Measurements from ENCODE around the gene CASKIN1. TPM values are rescaled to one million over a fixed set of nuclear protein-coding genes. Genes with fewer than 3 reads are reported as not detected.

Gene CASKIN1
- total RNA-seq, 2 experiments from 2014 or later, result 0.09 TPM; not detected in 1

DNA sequence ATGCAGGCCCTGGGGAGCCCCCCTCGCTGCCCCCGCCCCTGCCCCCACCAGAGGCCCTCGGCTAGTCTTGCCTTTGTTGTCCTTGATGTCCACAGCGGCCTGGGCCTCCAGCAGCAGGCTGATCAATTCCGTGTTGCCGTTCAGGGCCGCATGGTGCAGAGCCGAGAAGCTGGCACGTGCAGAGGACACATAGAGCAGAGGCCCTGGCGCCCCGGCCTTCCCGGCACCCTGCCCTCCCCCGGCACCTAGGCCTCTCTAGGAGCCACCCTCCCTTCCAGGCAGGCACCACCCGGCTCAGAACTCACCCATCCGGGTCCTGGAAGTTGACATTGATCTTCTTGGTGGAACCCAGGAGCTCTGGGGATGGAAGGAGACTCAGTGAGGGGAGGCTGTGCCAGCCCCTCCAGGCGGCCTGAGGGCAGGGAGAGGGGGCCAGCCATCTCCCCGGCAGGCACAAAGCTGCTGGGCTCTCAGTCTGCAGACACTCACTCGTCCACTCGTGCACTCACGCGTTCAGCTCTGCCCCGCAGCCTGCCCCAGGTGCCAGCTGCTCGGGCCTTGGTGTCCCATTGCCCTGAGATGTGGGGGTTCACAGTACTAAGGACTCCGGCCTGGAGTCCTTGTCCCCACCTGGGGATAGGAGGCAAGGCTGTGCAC, 6.3 kb downstream of the CASKIN1 start:
- H3K4me1 Mint-ChIP-seq, result no peaks in the 10 kb centered on the region
- ATAC-seq (no peak), DNase-seq (no peak)
- no peaks in the 10 kb centered on the region for H3K36me3 Mint-ChIP-seq
- no peaks in the 10 kb centered on the region for H3K9me3 Mint-ChIP-seq (ENCODE audit: low read depth)
- H3K27me3 Mint-ChIP-seq, result peaks cover 11% of the 10 kb centered on the region
- H3K27ac Mint-ChIP-seq, result no peak overlapping the region
- H3K4me3 Mint-ChIP-seq, result no peak overlapping the region
- CTCF ChIA-PET, result no interaction called here

GRCh38 chr16:2189252-2189893, 7.0 kb downstream of the CASKIN1 start:
- Mint-ChIP-seq H3K27me3 (peaks cover 4% of the 10 kb centered on the region), H3K36me3 (no peaks in the 10 kb centered on the region), H3K4me1 (no peaks in the 10 kb centered on the region), H3K9me3 (ENCODE audit: low read depth) (no peaks in the 10 kb centered on the region), H3K27ac (no peak overlapping the region), H3K4me3 (no peak overlapping the region)
- CTCF ChIA-PET, result no interaction called here
- DNase-seq (no peak), ATAC-seq (no peak)

DNA sequence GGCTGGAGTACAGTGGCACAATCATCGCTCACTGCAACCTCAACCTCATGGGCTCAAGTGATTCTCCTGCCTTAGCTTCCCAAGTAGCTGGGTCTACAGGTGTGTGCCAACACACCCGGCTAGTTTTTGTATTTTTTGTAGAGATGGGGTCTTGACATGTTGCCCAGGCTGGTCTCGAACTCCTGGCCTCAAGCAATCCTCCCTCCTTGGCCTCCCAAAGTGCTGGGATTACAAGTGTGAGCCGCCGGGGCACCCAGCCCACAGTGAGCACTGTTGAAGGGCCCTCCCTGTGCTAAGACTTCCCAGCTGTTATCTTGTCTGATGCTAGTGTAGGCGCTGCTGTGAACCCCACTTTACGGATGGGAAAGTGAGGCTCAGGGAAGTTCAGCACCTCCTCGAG, 8.0 kb downstream of the CASKIN1 start:
- DNase-seq, result no peak
- CTCF ChIA-PET, result no interaction called here
- Mint-ChIP-seq H3K36me3 (no peaks in the 10 kb centered on the region), H3K27ac (no peak overlapping the region), H3K4me3 (no peak overlapping the region), H3K27me3 (no peaks in the 10 kb centered on the region), H3K4me1 (no peaks in the 10 kb centered on the region), H3K9me3 (ENCODE audit: low read depth) (no peaks in the 10 kb centered on the region)
- ATAC-seq, result no peak

GRCh38 chr16:2187212-2187611, 9.2 kb downstream of the CASKIN1 start:
- Mint-ChIP-seq H3K9me3 (ENCODE audit: low read depth) (no peaks in the 10 kb centered on the region), H3K27ac (no peak overlapping the region), H3K4me3 (no peak overlapping the region), H3K4me1 (no peaks in the 10 kb centered on the region), H3K36me3 (no peaks in the 10 kb centered on the region), H3K27me3 (no peaks in the 10 kb centered on the region)
- CTCF ChIA-PET, result no interaction called here
- DNase-seq (no peak), ATAC-seq (no peak)

GRCh38 chr16:2186505-2186904, 9.9 kb downstream of the CASKIN1 start:
- Mint-ChIP-seq H3K27me3 (no peaks in the 10 kb centered on the region), H3K4me3 (no peak overlapping the region), H3K36me3 (no peaks in the 10 kb centered on the region), H3K4me1 (no peaks in the 10 kb centered on the region), H3K9me3 (ENCODE audit: low read depth) (no peaks in the 10 kb centered on the region), H3K27ac (no peak overlapping the region)
- DNase-seq (no peak), ATAC-seq (no peak)
- CTCF ChIA-PET, result no interaction called here

DNA sequence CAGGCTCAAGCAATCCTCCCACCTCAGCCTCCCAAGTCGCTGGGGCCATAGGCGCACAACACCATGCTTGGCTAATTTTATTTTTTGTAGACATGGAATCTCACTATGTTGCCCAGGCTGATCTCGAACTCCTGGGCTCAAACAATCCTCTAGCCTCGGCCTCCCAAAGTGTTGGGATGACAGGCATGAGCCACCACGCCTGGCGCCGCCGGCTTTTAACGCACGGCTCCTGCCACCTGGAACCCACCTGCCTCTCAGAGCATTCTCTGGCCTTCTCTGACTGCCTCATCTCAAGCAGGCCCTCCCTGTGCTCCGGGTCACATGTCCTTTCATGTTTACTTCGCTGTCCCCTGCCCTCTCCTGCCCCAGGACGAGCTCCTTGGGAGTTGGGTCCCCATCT, 10.3 kb downstream of the CASKIN1 start:
- Mint-ChIP-seq H3K9me3 (ENCODE audit: low read depth) (no peaks in the 10 kb centered on the region), H3K27ac (no peak overlapping the region), H3K27me3 (no peaks in the 10 kb centered on the region), H3K36me3 (no peaks in the 10 kb centered on the region), H3K4me3 (no peak overlapping the region), H3K4me1 (no peaks in the 10 kb centered on the region)
- DNase-seq, result no peak
- CTCF ChIA-PET, result no interaction called here
- ATAC-seq, result no peak

- Mint-ChIP-seq H3K4me1 (no peaks in the 10 kb centered on the region), H3K27me3 (no peaks in the 10 kb centered on the region), H3K27ac (no peak overlapping the region), H3K4me3 (no peak overlapping the region), H3K36me3 (no peaks in the 10 kb centered on the region), H3K9me3 (ENCODE audit: low read depth) (no peaks in the 10 kb centered on the region)
- DNase-seq (no peak), ATAC-seq (no peak)
- CTCF ChIA-PET, result no interaction called here
Observed at GRCh38 chr16:2184962-2185361, 11.4 kb downstream of the CASKIN1 start.

GRCh38 chr16:2184346-2184745, 12.1 kb downstream of the CASKIN1 start:
- Mint-ChIP-seq H3K4me3 (no peak overlapping the region), H3K4me1 (no peaks in the 10 kb centered on the region), H3K36me3 (no peaks in the 10 kb centered on the region), H3K27ac (no peak overlapping the region), H3K9me3 (ENCODE audit: low read depth) (no peaks in the 10 kb centered on the region), H3K27me3 (no peaks in the 10 kb centered on the region)
- DNase-seq (no peak), ATAC-seq (no peak)
- CTCF ChIA-PET, result no interaction called here

- CTCF ChIA-PET, result no interaction called here
- ATAC-seq, result no peak
- Mint-ChIP-seq H3K27ac (no peak overlapping the region), H3K4me3 (no peak overlapping the region), H3K27me3 (no peaks in the 10 kb centered on the region), H3K4me1 (no peaks in the 10 kb centered on the region), H3K9me3 (ENCODE audit: low read depth) (no peaks in the 10 kb centered on the region), H3K36me3 (no peaks in the 10 kb centered on the region)
- DNase-seq, result no peak
Observed at GRCh38 chr16:2183671-2184070, 12.7 kb downstream of the CASKIN1 start.

- DNase-seq (no peak), ATAC-seq (no peak)
- no peaks in the 10 kb centered on the region for H3K27me3 Mint-ChIP-seq
- CTCF ChIA-PET, result no interaction called here
- H3K4me3 Mint-ChIP-seq, result no peak overlapping the region
- H3K4me1 Mint-ChIP-seq, result no peaks in the 10 kb centered on the region
- H3K27ac Mint-ChIP-seq, result no peak overlapping the region
- H3K36me3 Mint-ChIP-seq, result peaks cover 4% of the 10 kb centered on the region
- H3K9me3 Mint-ChIP-seq (ENCODE audit: low read depth), result no peaks in the 10 kb centered on the region
Observed at GRCh38 chr16:2181952-2182351, 14.5 kb downstream of the CASKIN1 start.

DNA sequence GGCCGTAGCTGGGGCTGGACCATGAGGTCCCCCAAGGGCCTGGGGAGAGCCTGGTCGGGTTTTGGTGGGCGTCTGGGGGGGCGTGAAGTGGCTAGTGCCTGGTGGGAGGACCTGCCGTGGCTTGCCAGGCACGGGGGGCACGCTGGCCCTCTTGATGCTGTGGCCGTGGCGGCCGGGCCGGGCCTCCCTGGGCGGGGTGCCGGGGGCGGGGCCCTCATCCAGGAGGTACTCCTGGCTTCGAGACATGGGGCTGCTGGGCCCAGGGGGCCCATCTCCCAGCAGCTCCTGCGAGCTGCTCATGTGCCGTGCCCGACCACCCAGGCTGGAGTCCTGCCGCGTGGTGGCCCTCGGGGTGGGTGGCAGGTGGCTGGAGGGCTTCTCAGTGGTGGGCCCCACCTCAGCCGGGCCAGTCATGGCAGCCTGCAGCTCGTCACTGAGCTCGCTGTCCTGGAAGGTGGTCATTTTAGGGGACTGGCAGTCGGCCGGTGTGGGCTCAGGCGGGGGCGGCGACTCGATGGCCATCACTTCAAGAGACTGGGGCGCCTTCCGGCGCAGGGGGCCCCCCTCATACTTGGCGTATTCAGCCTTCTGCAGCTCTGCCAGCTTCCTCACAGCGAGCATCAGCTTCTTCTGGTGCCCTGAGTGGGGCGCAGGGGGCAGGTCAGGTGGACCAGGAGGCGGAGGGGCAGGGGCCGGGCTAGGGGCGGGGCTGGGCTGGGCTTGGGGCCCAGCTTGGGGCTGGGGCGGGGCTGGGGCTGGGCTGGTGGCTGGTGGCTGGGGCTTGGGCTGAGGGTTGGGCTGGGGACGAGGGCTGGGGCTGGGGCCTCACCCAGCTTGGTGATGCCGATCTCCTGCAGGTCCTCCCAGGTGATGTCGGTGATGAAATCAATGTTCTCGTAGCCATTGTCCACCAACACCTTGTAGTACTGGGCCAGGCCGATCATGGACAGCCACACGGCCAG, 15.2 kb downstream of the CASKIN1 start:
- ATAC-seq (no peak), DNase-seq (no peak)

DNA sequence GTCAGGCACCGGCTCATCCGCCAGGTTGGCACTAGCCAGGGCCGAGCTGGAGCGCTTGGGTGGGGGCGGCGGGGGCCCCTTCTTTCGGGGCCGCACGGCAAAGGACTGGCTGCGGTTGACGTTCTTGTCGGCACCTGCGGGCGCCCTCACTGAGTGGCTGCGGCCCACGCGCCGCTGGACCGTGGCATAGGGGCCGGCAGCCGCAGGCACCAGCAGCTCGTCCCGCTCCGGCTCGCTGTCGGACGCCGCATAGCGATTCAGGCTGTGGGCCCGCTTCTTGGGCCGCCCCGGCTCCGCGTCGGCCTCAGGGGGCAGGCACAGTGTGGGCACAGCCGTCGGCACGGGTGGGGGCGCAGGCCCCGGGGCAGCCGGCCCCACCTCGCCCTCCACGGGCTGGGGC, 15.9 kb downstream of the CASKIN1 start:
- no peaks in the 10 kb centered on the region for H3K9me3 Mint-ChIP-seq (ENCODE audit: low read depth)
- CTCF ChIA-PET, result no interaction called here
- no peak for DNase-seq

More for the DNA sequence above, 15.2 kb downstream of the CASKIN1 start:
- no peak overlapping the region for H3K4me3 Mint-ChIP-seq
- H3K27ac Mint-ChIP-seq, result no peak overlapping the region
- CTCF ChIA-PET, result no interaction called here
- peaks cover 4% of the 10 kb centered on the region for H3K36me3 Mint-ChIP-seq
- H3K4me1 Mint-ChIP-seq, result no peaks in the 10 kb centered on the region
- no peaks in the 10 kb centered on the region for H3K27me3 Mint-ChIP-seq
- no peaks in the 10 kb centered on the region for H3K9me3 Mint-ChIP-seq (ENCODE audit: low read depth)

DNA sequence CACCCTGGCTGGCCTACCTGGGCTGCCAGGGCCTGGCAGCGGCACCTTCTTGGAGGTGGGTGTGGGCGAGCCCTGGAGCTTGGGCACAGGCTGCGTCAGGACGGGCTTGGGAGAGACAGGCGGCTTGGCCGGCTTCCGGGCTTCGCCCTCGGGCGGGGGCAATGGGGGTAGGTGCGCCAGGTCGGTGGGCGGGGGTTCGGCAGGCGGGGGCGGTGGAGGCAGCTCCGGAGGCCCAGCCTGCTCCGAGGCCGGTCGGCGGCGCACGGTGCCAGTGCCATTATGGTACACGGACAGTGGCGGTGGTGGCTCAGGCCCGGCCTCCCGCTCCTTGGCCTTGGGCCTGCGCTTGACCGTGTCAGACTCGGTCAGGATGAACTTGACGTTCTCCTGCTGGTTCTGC, 16.8 kb downstream of the CASKIN1 start:
- Mint-ChIP-seq H3K36me3 (peaks cover 9% of the 10 kb centered on the region), H3K27me3 (no peaks in the 10 kb centered on the region), H3K27ac (no peak overlapping the region), H3K9me3 (ENCODE audit: low read depth) (no peaks in the 10 kb centered on the region), H3K4me1 (no peaks in the 10 kb centered on the region), H3K4me3 (no peak overlapping the region)
- CTCF ChIA-PET, result no interaction called here
- ATAC-seq (no peak), DNase-seq (no peak)

More for the DNA sequence above, 15.9 kb downstream of the CASKIN1 start:
- Mint-ChIP-seq H3K27me3 (no peaks in the 10 kb centered on the region), H3K4me3 (no peak overlapping the region), H3K36me3 (peaks cover 9% of the 10 kb centered on the region), H3K27ac (no peak overlapping the region), H3K4me1 (no peaks in the 10 kb centered on the region)
- no peak for ATAC-seq

GRCh38 chr16:2179107-2179501, 17.3 kb downstream of the CASKIN1 start:
- Mint-ChIP-seq H3K27me3 (no peaks in the 10 kb centered on the region), H3K4me3 (no peak overlapping the region), H3K36me3 (peaks cover 9% of the 10 kb centered on the region), H3K27ac (no peak overlapping the region), H3K4me1 (no peaks in the 10 kb centered on the region), H3K9me3 (ENCODE audit: low read depth) (no peaks in the 10 kb centered on the region)
- no peak for DNase-seq
- CTCF ChIA-PET, result no interaction called here
- no peak for ATAC-seq
